ENCODE data around the gene RFX8. TPM values are rescaled to one million over a fixed set of nuclear protein-coding genes. Genes with fewer than 3 reads are reported as not detected.

RFX8 gene
- total and polyA plus RNA-seq, 2 of the 4 experiments (the other 2 are of a cell fraction): 2.9 to 5.3 TPM

- Histone ChIP-seq H4K91ac (ENCODE audit: insufficient read depth, low read depth, low read length) (no peak overlapping the region), H3K56ac (ENCODE audit: extremely low read depth, insufficient read depth, low read length) (no peak overlapping the region), H3K36me3 (ENCODE audit: control insufficient read depth, insufficient read depth, low read length) (no peaks in the 10 kb centered on the region), H3K4me2 (ENCODE audit: low read depth, low read length) (no peak overlapping the region), H3K27ac (ENCODE audit: insufficient read depth, low read length) (no peak overlapping the region), H4K5ac (ENCODE audit: low read depth, low read length) (no peak overlapping the region), H3K9me3 (ENCODE audit: control insufficient read depth, insufficient read depth, low read length) (no peaks in the 10 kb centered on the region; the same call in 1 of the 2 replicates), H2BK20ac (ENCODE audit: low read depth, low read length) (no peak overlapping the region), H2AK5ac (ENCODE audit: low read depth, low read length) (peak overlapping the region; percentile 36; the same call in 1 of the 2 replicates), H2BK120ac (ENCODE audit: low read depth, low read length) (peak overlapping the region; percentile 93; the same call in 1 of the 2 replicates), H3K18ac (ENCODE audit: low read depth, low read length) (no peak overlapping the region), H3K23ac (ENCODE audit: low read depth, low read length) (no peak overlapping the region), H2AFZ (replicated peaks; ENCODE audit: low read length, poor library complexity) (no peak overlapping the region), H3K14ac (replicated peaks; ENCODE audit: low read depth, low read length) (no peak overlapping the region), H3K9ac (ENCODE audit: low read depth, low read length) (no peak overlapping the region), H3K9me1 (ENCODE audit: insufficient read depth, low read length) (peaks cover 16% of the 10 kb centered on the region), H4K20me1 (ENCODE audit: insufficient read depth, low read length) (no peaks in the 10 kb centered on the region), H3K4me1 (ENCODE audit: control insufficient read depth, insufficient read depth, low read length) (peaks cover 17% of the 10 kb centered on the region), H2BK5ac (ENCODE audit: low read depth, low read length, poor library complexity, severe bottlenecking) (no peak overlapping the region), H4K8ac (ENCODE audit: low read depth in 2 of 2, low read length in 2 of 2) (no peak overlapping the region), H2AK9ac (replicated peaks; ENCODE audit: low read depth, low read length, poor library complexity) (no peak overlapping the region), H3K79me1 (ENCODE audit: low read depth in 1 of 2, low read length in 2 of 2) (peaks cover 0 to 26% of the 10 kb centered on the region in 2 experiments; a peak in 2 of 4 replicates), H3K4ac (ENCODE audit: low read depth, low read length) (peak overlapping the region; percentile 20; the same call in 1 of the 2 replicates), H3K27me3 (ENCODE audit: control insufficient read depth, insufficient read depth, low read length) (no peaks in the 10 kb centered on the region), H3K4me3 (ENCODE audit: insufficient read depth, low read depth, low read length) (no peak overlapping the region), H2BK15ac (ENCODE audit: low read depth, low read length) (no peak overlapping the region)
- no TSS peak for BruUV-seq (replicated peaks)
- ChIA-PET POLR2A (ENCODE audit: unreplicated experiment) (no interaction called here), CTCF (no interaction called here)
- DNase-seq (no peak), ATAC-seq (ENCODE audit: low read depth) (no peak)
- intact Hi-C loops (cut with micrococcal nuclease) (no loop called here), dilution Hi-C loops (cut with HindIII; ENCODE audit: low sequenced_read_pairs, unreplicated experiment) (no loop called here), in situ Hi-C loops (cut with MboI; ENCODE audit: low sequenced_read_pairs) (loop anchor here (10.0 to 25.0 kb wide), 2 partner anchors 166 to 323 kb away; partner anchors contain the start of gene MAP4K4)
- TF ChIP-seq MAZ (IDR thresholded peaks at IDR 0.05; ENCODE audit: borderline replicate concordance, low read depth, low read length) (no peak), MXI1 (IDR thresholded peaks at IDR 0.05; ENCODE audit: borderline replicate concordance, low read depth, low read length) (no peak), RCOR1 (IDR thresholded peaks at IDR 0.05; ENCODE audit: insufficient replicate concordance, low read length) (no peak), NFE2L2 (IDR thresholded peaks at IDR 0.05; ENCODE audit: low read depth, low read length) (no peak), RAD21 (IDR thresholded peaks at IDR 0.05; ENCODE audit: low read length) (no peak), POLR2A (IDR thresholded peaks at IDR 0.05; ENCODE audit: low read depth, low read length) (no peak), RFX5 (IDR thresholded peaks at IDR 0.05; ENCODE audit: low read depth, low read length) (no peak), ELK1 (IDR thresholded peaks at IDR 0.05; ENCODE audit: borderline replicate concordance, low read depth, low read length) (no peak), MAFK (IDR thresholded peaks at IDR 0.05; ENCODE audit: low read depth, low read length) (no peak), USF2 (IDR thresholded peaks at IDR 0.05; ENCODE audit: low read depth, low read length) (no peak), CEBPB (IDR thresholded peaks at IDR 0.05; ENCODE audit: low read depth, low read length) (no peak), SMC3 (IDR thresholded peaks at IDR 0.05; ENCODE audit: low read depth, low read length) (no peak), CTCF (conservative IDR thresholded peaks at IDR 0.05; ENCODE audit: low read depth, low read length) (no peak), CHD1 (IDR thresholded peaks at IDR 0.05; ENCODE audit: low read depth, low read length) (no peak), BHLHE40 (IDR thresholded peaks at IDR 0.05; ENCODE audit: low read depth, low read length) (no peak), FOS (IDR thresholded peaks at IDR 0.05; ENCODE audit: low read depth, low read length) (no peak)
- no CpG with 5 or more reads among the region's 8 CpGs for WGBS, 2 experiments (ENCODE audit: extremely low coverage in 2 of 2, insufficient read length in 1 of 2)
Measured at GRCh38 chr2:101521487-101521886, 46.6 kb upstream of the RFX8 start.

Measured in IMR-90 (cell line).